GM23248 (cell line): ENCODE measurements around the gene WWOX.

Experiments used
- EZH2 ChIP-seq: fragments of 200-600 bp; sonication (generic); IDR thresholded peaks from 2 replicates; pipeline ENCODE4 v1.6.1; 2018; ENCODE audit warnings: antibody characterized with exemption, mild to moderate bottlenecking; ENCODE audit not compliant: insufficient read depth, poor library complexity, severe bottlenecking
- EZH2phosphoT487 ChIP-seq: fragments of 200-600 bp; sonication (generic); IDR thresholded peaks from 2 replicates; pipeline ENCODE4 v1.6.1; 2018; ENCODE audit warnings: antibody characterized with exemption, moderate library complexity, mild to moderate bottlenecking, low read depth; ENCODE audit not compliant: insufficient read depth

DNA sequence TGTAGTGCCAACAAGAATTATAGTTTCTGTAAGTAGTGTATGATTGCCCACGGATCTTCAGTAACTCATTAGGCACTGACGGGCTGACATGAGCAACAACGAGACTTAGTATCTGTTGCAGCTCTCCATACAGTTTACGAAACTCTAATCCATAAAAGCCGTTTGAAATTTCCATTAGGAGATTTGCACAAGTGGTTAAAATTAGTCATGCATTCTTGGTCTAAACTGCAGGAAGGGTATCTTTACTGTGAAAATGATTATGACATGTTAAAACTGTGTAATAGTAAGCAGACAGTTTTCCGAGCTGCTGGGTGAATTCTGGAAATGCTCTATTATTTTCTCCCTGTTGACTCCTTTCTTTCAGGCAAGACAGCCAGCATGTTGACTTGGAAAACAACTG lies 605.0 kb downstream of the WWOX start:
- TF ChIP-seq EZH2phosphoT487 (no peak), EZH2 (no peak)
